PFSK-1 (cell line): Measurements from ENCODE around the gene MPPE1.

Experiments used
- FOXP2 ChIP-seq: optimal IDR thresholded peaks from 2 replicates; pipeline ENCODE3; 2011; ENCODE audit warnings: borderline replicate concordance, control low read depth, inconsistent platforms; ENCODE audit not compliant: insufficient read depth; ENCODE audit errors: extremely low read length, extremely low read depth
- POLR2AphosphoS5 ChIP-seq: IDR thresholded peaks from 2 replicates; pipeline ENCODE4 v1.6.1; 2012; ENCODE audit warnings: low read depth, mild to moderate bottlenecking, control low read depth, low read length, moderate library complexity
- SIN3A ChIP-seq: IDR thresholded peaks from 2 replicates; pipeline ENCODE4 v1.6.1; 2012; ENCODE audit warnings: mild to moderate bottlenecking, low read length, moderate library complexity, borderline replicate concordance; ENCODE audit not compliant: insufficient read depth
- TAF1 ChIP-seq: IDR thresholded peaks from 2 replicates; pipeline ENCODE4 v1.6.1; 2012; ENCODE audit warnings: low read length, control low read depth, borderline replicate concordance; ENCODE audit not compliant: insufficient read depth
- TF ChIP-seq, protein P1 (sequence below), 2 experiments: IDR thresholded peaks; 2 replicates each; pipeline versions ENCODE4 v1.6.1 to v1.8.0; 2011 to 2012; ENCODE audit warnings: low read depth in 2 of 2, low read length in 2 of 2, control low read depth in 1 of 2, inconsistent platforms in 1 of 2, mild to moderate bottlenecking in 1 of 2, moderate library complexity in 1 of 2; ENCODE audit not compliant: insufficient read depth in 1 of 2

MPPE1 gene

GRCh38 chr18:11909591-11910026, 1.5 kb upstream of the MPPE1 start:
- no peak for TF ChIP-seq SIN3A
- no peak for TF ChIP-seq TAF1
- TF ChIP-seq, protein P1, sequence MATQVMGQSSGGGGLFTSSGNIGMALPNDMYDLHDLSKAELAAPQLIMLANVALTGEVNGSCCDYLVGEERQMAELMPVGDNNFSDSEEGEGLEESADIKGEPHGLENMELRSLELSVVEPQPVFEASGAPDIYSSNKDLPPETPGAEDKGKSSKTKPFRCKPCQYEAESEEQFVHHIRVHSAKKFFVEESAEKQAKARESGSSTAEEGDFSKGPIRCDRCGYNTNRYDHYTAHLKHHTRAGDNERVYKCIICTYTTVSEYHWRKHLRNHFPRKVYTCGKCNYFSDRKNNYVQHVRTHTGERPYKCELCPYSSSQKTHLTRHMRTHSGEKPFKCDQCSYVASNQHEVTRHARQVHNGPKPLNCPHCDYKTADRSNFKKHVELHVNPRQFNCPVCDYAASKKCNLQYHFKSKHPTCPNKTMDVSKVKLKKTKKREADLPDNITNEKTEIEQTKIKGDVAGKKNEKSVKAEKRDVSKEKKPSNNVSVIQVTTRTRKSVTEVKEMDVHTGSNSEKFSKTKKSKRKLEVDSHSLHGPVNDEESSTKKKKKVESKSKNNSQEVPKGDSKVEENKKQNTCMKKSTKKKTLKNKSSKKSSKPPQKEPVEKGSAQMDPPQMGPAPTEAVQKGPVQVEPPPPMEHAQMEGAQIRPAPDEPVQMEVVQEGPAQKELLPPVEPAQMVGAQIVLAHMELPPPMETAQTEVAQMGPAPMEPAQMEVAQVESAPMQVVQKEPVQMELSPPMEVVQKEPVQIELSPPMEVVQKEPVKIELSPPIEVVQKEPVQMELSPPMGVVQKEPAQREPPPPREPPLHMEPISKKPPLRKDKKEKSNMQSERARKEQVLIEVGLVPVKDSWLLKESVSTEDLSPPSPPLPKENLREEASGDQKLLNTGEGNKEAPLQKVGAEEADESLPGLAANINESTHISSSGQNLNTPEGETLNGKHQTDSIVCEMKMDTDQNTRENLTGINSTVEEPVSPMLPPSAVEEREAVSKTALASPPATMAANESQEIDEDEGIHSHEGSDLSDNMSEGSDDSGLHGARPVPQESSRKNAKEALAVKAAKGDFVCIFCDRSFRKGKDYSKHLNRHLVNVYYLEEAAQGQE (IDR thresholded peaks at IDR 0.05; ENCODE audit: insufficient read depth in 1 of 2, low read depth in 2 of 2, low read length in 2 of 2): no peak
- no peak for TF ChIP-seq POLR2AphosphoS5
- no peak for TF ChIP-seq FOXP2

GRCh38 chr18:11909061-11909455, 941 bp upstream of the MPPE1 start:
- TF ChIP-seq, protein P1 (IDR thresholded peaks at IDR 0.05; ENCODE audit: insufficient read depth in 1 of 2, low read depth in 2 of 2, low read length in 2 of 2): no peak
- TF ChIP-seq POLR2AphosphoS5 (no peak), FOXP2 (no peak), SIN3A (no peak), TAF1 (no peak)

- TF ChIP-seq POLR2AphosphoS5: no peak
- no peak for TF ChIP-seq TAF1
- TF ChIP-seq SIN3A: no peak
Observed at GRCh38 chr18:11906926-11907874, 917 bp downstream of the MPPE1 start.

DNA sequence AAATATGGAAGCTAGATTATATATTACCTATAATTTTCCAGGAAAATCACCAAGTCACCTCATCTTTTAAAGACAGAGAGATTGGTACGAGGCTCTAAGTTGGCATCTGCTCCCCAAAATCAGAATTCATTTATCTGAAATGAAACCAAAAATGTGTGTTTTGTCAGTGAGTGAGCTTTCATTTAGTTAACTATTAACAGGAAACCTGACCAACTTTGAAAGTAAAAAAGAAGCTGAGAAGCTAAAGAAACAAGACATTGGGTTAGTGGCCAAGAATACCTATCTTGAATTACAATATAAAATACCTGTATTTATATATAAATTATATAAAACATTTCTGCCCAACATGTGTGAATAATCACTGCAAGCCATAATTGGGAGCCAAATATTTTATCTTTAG, 1.9 kb downstream of the MPPE1 start:
- no peak for TF ChIP-seq SIN3A
- TF ChIP-seq POLR2AphosphoS5: no peak
- TF ChIP-seq FOXP2: no peak
- TF ChIP-seq, protein P1 (IDR thresholded peaks at IDR 0.05; ENCODE audit: insufficient read depth in 1 of 2, low read depth in 2 of 2, low read length in 2 of 2): no peak
- no peak for TF ChIP-seq TAF1

DNA sequence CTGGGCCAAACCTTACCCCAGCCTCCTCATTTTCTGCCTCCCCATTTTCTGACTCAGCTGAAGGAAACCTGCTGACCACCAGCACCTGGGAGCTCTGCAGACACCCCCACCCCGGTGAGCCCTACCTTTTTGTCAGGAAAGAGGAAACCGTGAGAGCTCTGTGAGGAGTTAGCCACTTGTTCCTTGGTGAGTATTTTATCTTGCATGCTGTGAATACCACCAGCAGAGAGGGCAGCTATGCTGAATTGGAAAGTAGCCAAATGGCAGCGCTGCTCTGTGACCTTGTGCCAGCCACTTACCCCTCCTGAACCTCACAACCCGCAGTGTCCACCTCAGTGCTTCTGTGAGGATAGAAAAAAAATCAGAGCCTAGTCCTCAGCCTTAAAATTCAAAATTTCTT, 2.5 kb downstream of the MPPE1 start:
- TF ChIP-seq, protein P1 (IDR thresholded peaks at IDR 0.05; ENCODE audit: insufficient read depth in 1 of 2, low read depth in 2 of 2, low read length in 2 of 2): no peak
- no peak for TF ChIP-seq FOXP2
- no peak for TF ChIP-seq SIN3A
- no peak for TF ChIP-seq POLR2AphosphoS5
- TF ChIP-seq TAF1: no peak
